Breast epithelium (tissue), 3 donors: ENCODE data around the gene LGALS7.

ENCODE experiments used
- POLR2A ChIP-seq: fragments of 450-650 bp; IDR thresholded peaks from one replicate; pipeline ENCODE4 v1.6.1; 2016; ENCODE audit warnings: antibody characterized with exemption, mild to moderate bottlenecking, moderate library complexity
- POLR2AphosphoS5 ChIP-seq, 3 donors: sonication (generic); formaldehyde crosslinking; IDR thresholded peaks; one replicate each; pipeline ENCODE4 v1.6.1; 2017; ENCODE audit warnings: antibody characterized with exemption in 3 of 3
- TF ChIP-seq, protein P1 (sequence below), 3 donors: fragments of 450-650 bp; IDR thresholded peaks; one replicate each; pipeline ENCODE4 v1.5.1; 2016 to 2017; ENCODE audit warnings: antibody characterized with exemption in 3 of 3, mild to moderate bottlenecking in 3 of 3, moderate library complexity in 3 of 3

DNA sequence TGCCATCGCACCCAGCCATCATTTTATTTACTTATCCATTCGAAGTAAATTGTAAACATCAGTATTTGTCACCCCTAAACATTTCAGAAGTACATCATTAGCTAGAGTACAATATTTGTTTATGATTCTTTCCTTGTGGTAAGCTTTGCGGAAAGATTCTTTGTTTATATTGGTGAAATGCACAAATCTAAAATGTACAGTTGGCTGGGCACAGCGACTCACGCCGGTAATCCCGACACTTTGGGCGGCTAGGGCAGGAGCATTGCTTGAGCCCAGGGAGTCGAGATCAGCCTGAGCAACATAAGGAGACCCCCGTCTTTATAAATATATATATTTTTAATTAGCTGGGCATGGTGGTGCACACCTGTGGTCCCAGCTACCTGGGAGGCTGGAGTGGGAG is 25.8 kb upstream of the LGALS7 start:
- TF ChIP-seq, protein P1, sequence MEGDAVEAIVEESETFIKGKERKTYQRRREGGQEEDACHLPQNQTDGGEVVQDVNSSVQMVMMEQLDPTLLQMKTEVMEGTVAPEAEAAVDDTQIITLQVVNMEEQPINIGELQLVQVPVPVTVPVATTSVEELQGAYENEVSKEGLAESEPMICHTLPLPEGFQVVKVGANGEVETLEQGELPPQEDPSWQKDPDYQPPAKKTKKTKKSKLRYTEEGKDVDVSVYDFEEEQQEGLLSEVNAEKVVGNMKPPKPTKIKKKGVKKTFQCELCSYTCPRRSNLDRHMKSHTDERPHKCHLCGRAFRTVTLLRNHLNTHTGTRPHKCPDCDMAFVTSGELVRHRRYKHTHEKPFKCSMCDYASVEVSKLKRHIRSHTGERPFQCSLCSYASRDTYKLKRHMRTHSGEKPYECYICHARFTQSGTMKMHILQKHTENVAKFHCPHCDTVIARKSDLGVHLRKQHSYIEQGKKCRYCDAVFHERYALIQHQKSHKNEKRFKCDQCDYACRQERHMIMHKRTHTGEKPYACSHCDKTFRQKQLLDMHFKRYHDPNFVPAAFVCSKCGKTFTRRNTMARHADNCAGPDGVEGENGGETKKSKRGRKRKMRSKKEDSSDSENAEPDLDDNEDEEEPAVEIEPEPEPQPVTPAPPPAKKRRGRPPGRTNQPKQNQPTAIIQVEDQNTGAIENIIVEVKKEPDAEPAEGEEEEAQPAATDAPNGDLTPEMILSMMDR (IDR thresholded peaks at IDR 0.05), result no peak
- TF ChIP-seq POLR2AphosphoS5 (IDR thresholded peaks at IDR 0.05), result no peak
- TF ChIP-seq POLR2A, result no peak
